Activated T-helper 17 cell treated with anti-CD3 and anti-CD28 coated beads, Interleukin-2, amount 50 U/mL, for 72 hours (primary cell): ENCODE measurements around the gene IFT27. TPM values are rescaled to one million over a fixed set of nuclear protein-coding genes. Genes with fewer than 3 reads are reported as not detected.
"Not testable (repeated sequence)": the region's sequence is repeated elsewhere in the genome, so short reads cannot be mapped to it uniquely, and the experiment has no call there.

Source experiments
- ATAC-seq: fragments of 150-1000 bp; cut with Tn5 transposase; replicated peaks from 2 replicates; pipeline ENCODE4 v1.10.0; 2021; ENCODE audit warnings: mild to moderate bottlenecking, moderate library complexity
- H3K27ac Mint-ChIP-seq: one replicate; pipeline ENCODE4 v1.8.0; 2022; ENCODE audit warnings: mixed read lengths
- H3K27me3 Mint-ChIP-seq: one replicate; pipeline ENCODE4 v1.8.0; 2022; ENCODE audit warnings: mixed read lengths
- H3K36me3 Mint-ChIP-seq: one replicate; pipeline ENCODE4 v1.8.0; 2022; ENCODE audit warnings: low read depth, mild to moderate bottlenecking, mixed read lengths
- H3K4me1 Mint-ChIP-seq: one replicate; pipeline ENCODE4 v1.8.0; 2022; ENCODE audit warnings: mixed read lengths
- H3K4me3 Mint-ChIP-seq: one replicate; pipeline ENCODE4 v1.8.0; 2022; ENCODE audit warnings: mild to moderate bottlenecking, mixed read lengths
- H3K9me3 Mint-ChIP-seq: one replicate; pipeline ENCODE4 v1.8.0; 2022; ENCODE audit warnings: mixed read lengths
- total RNA-seq, 2 donors: library from RNA; stranded (reverse); gene quantifications; one replicate each; pipeline ENCODE4 v1.2.3, GENCODE V29; 2022

Gene IFT27
- total RNA-seq, 2 donors from 2014 or later = 19.7 to 21.2 TPM

GRCh38 chr22:36764641-36765040 is 11.3 kb downstream of the IFT27 start:
- Mint-ChIP-seq H3K27ac (no peak overlapping the region), H3K4me3 (no peak overlapping the region), H3K27me3 (no peaks in the 10 kb centered on the region), H3K9me3 (no peaks in the 10 kb centered on the region), H3K4me1 (no peaks in the 10 kb centered on the region), H3K36me3 (no peaks in the 10 kb centered on the region)
- no peak for ATAC-seq

- Mint-ChIP-seq H3K27ac (no peak overlapping the region), H3K27me3 (no peaks in the 10 kb centered on the region), H3K4me1 (no peaks in the 10 kb centered on the region), H3K36me3 (no peaks in the 10 kb centered on the region), H3K4me3 (no peak overlapping the region), H3K9me3 (no peaks in the 10 kb centered on the region)
- no peak for ATAC-seq
Measured at GRCh38 chr22:36764060-36764459, 11.9 kb downstream of the IFT27 start.

- Mint-ChIP-seq H3K4me3 (no peak overlapping the region), H3K27ac (no peak overlapping the region), H3K27me3 (no peaks in the 10 kb centered on the region), H3K4me1 (no peaks in the 10 kb centered on the region), H3K9me3 (no peaks in the 10 kb centered on the region), H3K36me3 (no peaks in the 10 kb centered on the region)
- no peak for ATAC-seq
Measured at GRCh38 chr22:36763576-36763975, 12.3 kb downstream of the IFT27 start.

- ATAC-seq = no peak
- Mint-ChIP-seq H3K4me3 (no peak overlapping the region), H3K27me3 (no peaks in the 10 kb centered on the region), H3K36me3 (no peaks in the 10 kb centered on the region), H3K27ac (no peak overlapping the region), H3K9me3 (no peaks in the 10 kb centered on the region), H3K4me1 (no peaks in the 10 kb centered on the region)
Measured at GRCh38 chr22:36762687-36763260, 13.1 kb downstream of the IFT27 start.

- ATAC-seq = no peak
- Mint-ChIP-seq H3K4me1 (no peaks in the 10 kb centered on the region), H3K9me3 (no peaks in the 10 kb centered on the region), H3K4me3 (no peak overlapping the region), H3K27me3 (no peaks in the 10 kb centered on the region), H3K36me3 (no peaks in the 10 kb centered on the region), H3K27ac (no peak overlapping the region)
Measured at GRCh38 chr22:36761553-36762240, 14.2 kb downstream of the IFT27 start.

- no peaks in the 10 kb centered on the region for H3K9me3 Mint-ChIP-seq
- no peak overlapping the region for H3K4me3 Mint-ChIP-seq
- no peaks in the 10 kb centered on the region for H3K27me3 Mint-ChIP-seq
- no peaks in the 10 kb centered on the region for H3K36me3 Mint-ChIP-seq
- H3K27ac Mint-ChIP-seq = no peak overlapping the region
- H3K4me1 Mint-ChIP-seq = no peaks in the 10 kb centered on the region
- no peak for ATAC-seq
Measured at GRCh38 chr22:36760786-36761185, 15.1 kb downstream of the IFT27 start.

GRCh38 chr22:36759481-36760159 is 16.3 kb downstream of the IFT27 start:
- no peak for ATAC-seq
- H3K27ac Mint-ChIP-seq = no peak overlapping the region
- no peaks in the 10 kb centered on the region for H3K36me3 Mint-ChIP-seq
- no peaks in the 10 kb centered on the region for H3K4me1 Mint-ChIP-seq
- peaks cover 6% of the 10 kb centered on the region for H3K27me3 Mint-ChIP-seq
- no peak overlapping the region for H3K4me3 Mint-ChIP-seq
- H3K9me3 Mint-ChIP-seq = no peaks in the 10 kb centered on the region

GRCh38 chr22:36758792-36759271 is 17.1 kb downstream of the IFT27 start:
- no peak for ATAC-seq
- Mint-ChIP-seq H3K36me3 (no peaks in the 10 kb centered on the region), H3K4me3 (no peak overlapping the region), H3K9me3 (no peaks in the 10 kb centered on the region), H3K27ac (peak overlapping the region; percentile 59), H3K27me3 (peaks cover 8% of the 10 kb centered on the region), H3K4me1 (no peaks in the 10 kb centered on the region)

GRCh38 chr22:36757668-36758211 is 18.2 kb downstream of the IFT27 start:
- Mint-ChIP-seq H3K27ac (no peak overlapping the region), H3K4me3 (no peak overlapping the region), H3K4me1 (no peaks in the 10 kb centered on the region), H3K9me3 (no peaks in the 10 kb centered on the region), H3K27me3 (peaks cover 15% of the 10 kb centered on the region), H3K36me3 (no peaks in the 10 kb centered on the region)
- peak; percentile 91 for ATAC-seq

GRCh38 chr22:36756746-36757655 is 18.9 kb downstream of the IFT27 start:
- no peak for ATAC-seq
- H3K36me3 Mint-ChIP-seq = no peaks in the 10 kb centered on the region
- peaks cover 20% of the 10 kb centered on the region for H3K27me3 Mint-ChIP-seq
- no peaks in the 10 kb centered on the region for H3K4me1 Mint-ChIP-seq
- H3K9me3 Mint-ChIP-seq = no peaks in the 10 kb centered on the region
- H3K27ac Mint-ChIP-seq = no peak overlapping the region
- no peak overlapping the region for H3K4me3 Mint-ChIP-seq

GRCh38 chr22:36756031-36756430 is 19.9 kb downstream of the IFT27 start:
- H3K27me3 Mint-ChIP-seq = peaks cover 20% of the 10 kb centered on the region
- no peaks in the 10 kb centered on the region for H3K9me3 Mint-ChIP-seq
- no peak overlapping the region for H3K4me3 Mint-ChIP-seq
- no peaks in the 10 kb centered on the region for H3K36me3 Mint-ChIP-seq
- no peaks in the 10 kb centered on the region for H3K4me1 Mint-ChIP-seq
- no peak overlapping the region for H3K27ac Mint-ChIP-seq
- no peak for ATAC-seq

- no peaks in the 10 kb centered on the region for H3K9me3 Mint-ChIP-seq
- ATAC-seq = no peak
Measured at GRCh38 chr22:36755316-36755715, 20.6 kb downstream of the IFT27 start.

GRCh38 chr22:36754881-36755280 is 21.0 kb downstream of the IFT27 start:
- ATAC-seq = not testable (repeated sequence)

More at GRCh38 chr22:36755316-36755715, 20.6 kb downstream of the IFT27 start:
- Mint-ChIP-seq H3K4me1 (no peaks in the 10 kb centered on the region), H3K4me3 (no peak overlapping the region), H3K27me3 (peaks cover 25% of the 10 kb centered on the region), H3K27ac (no peak overlapping the region), H3K36me3 (no peaks in the 10 kb centered on the region)

GRCh38 chr22:36753916-36754315 is 22.0 kb downstream of the IFT27 start:
- no peak for ATAC-seq
- Mint-ChIP-seq H3K4me3 (no peak overlapping the region), H3K27ac (no peak overlapping the region), H3K27me3 (peaks cover 29% of the 10 kb centered on the region), H3K4me1 (no peaks in the 10 kb centered on the region), H3K36me3 (no peaks in the 10 kb centered on the region), H3K9me3 (no peaks in the 10 kb centered on the region)

More at GRCh38 chr22:36754881-36755280, 21.0 kb downstream of the IFT27 start:
- not testable (repeated sequence) for H3K4me1 Mint-ChIP-seq, H3K9me3 Mint-ChIP-seq, H3K36me3 Mint-ChIP-seq, H3K27ac Mint-ChIP-seq, H3K4me3 Mint-ChIP-seq
- H3K27me3 Mint-ChIP-seq = peaks cover 29% of the 10 kb centered on the region
